Measurements from ENCODE around the gene PLEKHG5.

DNA sequence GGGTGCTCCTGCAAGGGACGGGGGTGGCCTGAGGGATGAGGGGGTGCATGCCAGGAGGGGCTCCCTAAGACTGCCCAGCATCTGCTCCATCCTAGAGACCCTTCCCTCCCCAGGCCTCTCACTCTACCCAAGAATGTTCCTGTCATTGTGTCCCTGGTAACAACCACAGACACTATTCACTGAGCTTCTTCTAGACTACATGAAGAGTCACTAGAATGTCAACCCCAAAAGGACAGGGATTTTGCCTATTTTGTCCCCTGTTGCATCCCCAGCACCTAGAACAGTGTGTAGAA is 28.4 kb downstream of the PLEKHG5 start:
- TF ChIP-seq POLR2A (IDR thresholded peaks at IDR 0.05): no peak
- TF ChIP-seq, protein P1, sequence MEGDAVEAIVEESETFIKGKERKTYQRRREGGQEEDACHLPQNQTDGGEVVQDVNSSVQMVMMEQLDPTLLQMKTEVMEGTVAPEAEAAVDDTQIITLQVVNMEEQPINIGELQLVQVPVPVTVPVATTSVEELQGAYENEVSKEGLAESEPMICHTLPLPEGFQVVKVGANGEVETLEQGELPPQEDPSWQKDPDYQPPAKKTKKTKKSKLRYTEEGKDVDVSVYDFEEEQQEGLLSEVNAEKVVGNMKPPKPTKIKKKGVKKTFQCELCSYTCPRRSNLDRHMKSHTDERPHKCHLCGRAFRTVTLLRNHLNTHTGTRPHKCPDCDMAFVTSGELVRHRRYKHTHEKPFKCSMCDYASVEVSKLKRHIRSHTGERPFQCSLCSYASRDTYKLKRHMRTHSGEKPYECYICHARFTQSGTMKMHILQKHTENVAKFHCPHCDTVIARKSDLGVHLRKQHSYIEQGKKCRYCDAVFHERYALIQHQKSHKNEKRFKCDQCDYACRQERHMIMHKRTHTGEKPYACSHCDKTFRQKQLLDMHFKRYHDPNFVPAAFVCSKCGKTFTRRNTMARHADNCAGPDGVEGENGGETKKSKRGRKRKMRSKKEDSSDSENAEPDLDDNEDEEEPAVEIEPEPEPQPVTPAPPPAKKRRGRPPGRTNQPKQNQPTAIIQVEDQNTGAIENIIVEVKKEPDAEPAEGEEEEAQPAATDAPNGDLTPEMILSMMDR (IDR thresholded peaks at IDR 0.05): no peak
